HepG2 (cell line): ENCODE results near the gene EEF1AKMT1. TPM values are rescaled to one million over a fixed set of nuclear protein-coding genes. Genes with fewer than 3 reads are reported as not detected.
A peak's percentile ranks its signal among the peaks of the same experiment; 100 is the strongest.

Experiments
- ATAC-seq: fragments of 200-7000 bp; cut with Tn5 transposase; 3 replicates; pipeline ENCODE4 v1.9.1; 2020; ENCODE audit warnings: mild to moderate bottlenecking, moderate library complexity
- BruUV-seq: library from RNA; stranded (reverse); fragments of 400-500 nt; replicated peaks from 2 replicates; lab custom pipeline; 2021; lab: Mats Ljungman, UMichigan
- CTCF ChIA-PET: fragments of 300-600 bp; formaldehyde crosslinking; extraction: SDS; loops from one replicate; lab custom pipeline; 2021; ENCODE audit warnings: low total read pairs, inconsistent platforms, low intra/inter-chr PET ratio; lab: Yijun Ruan, JAX
- POLR2A ChIA-PET: fragments of 350-600 bp; sonication (Branson Sonifier 250); formaldehyde crosslinking; loops from one replicate; lab custom pipeline; 2020; ENCODE audit warnings: antibody characterized with exemption, inconsistent platforms; lab: Yijun Ruan, JAX
- DNase-seq: peaks from one replicate; pipeline ENCODE4 v3.0.0-alpha.2; 2015; ENCODE audit warnings: low spot score
- FAIRE-seq: peaks from 3 replicates; lab custom pipeline; 2011; peaks lifted over from hg19 to GRCh38; lab: Jason Lieb, UNC
- H2AFZ ChIP-seq: one replicate; pipeline ENCODE4 v1.6.1; 2011; ENCODE audit warnings: low read length, inconsistent platforms
- H3K27ac ChIP-seq: fragments of 300-600 bp; 3 replicates; pipeline ENCODE4 v1.8.0; 2011; ENCODE audit warnings: mixed run types, mild to moderate bottlenecking, mixed read lengths, low read length, inconsistent platforms; ENCODE audit not compliant: insufficient read depth; ENCODE audit errors: extremely low read length
- H3K27me3 ChIP-seq, 2 experiments: fragments of 200-600 bp in 1 of 2; 2 replicates in 1 of 2; 3 replicates in 1 of 2; pipeline versions ENCODE4 v1.6.0 to v1.8.0; 2011; ENCODE audit warnings: low read length in 2 of 2, mild to moderate bottlenecking in 2 of 2, moderate library complexity in 2 of 2, inconsistent platforms in 1 of 2; ENCODE audit not compliant: insufficient read depth in 2 of 2, control insufficient read depth in 1 of 2
- H3K36me3 ChIP-seq, 2 experiments: fragments of 200-600 bp in 1 of 2; replicated peaks in 1 of 2; 2 replicates in 1 of 2; 3 replicates in 1 of 2; pipeline versions ENCODE4 v1.5.1 to v1.8.0; 2011; ENCODE audit warnings: low read length in 2 of 2, inconsistent platforms in 1 of 2; ENCODE audit not compliant: insufficient read depth in 2 of 2, control insufficient read depth in 1 of 2
- H3K4me1 ChIP-seq: 2 replicates; pipeline ENCODE4 v1.5.1; 2012; ENCODE audit warnings: low read length, inconsistent platforms; ENCODE audit not compliant: insufficient read depth
- H3K4me2 ChIP-seq: 2 replicates; pipeline ENCODE4 v1.6.0; 2011; ENCODE audit warnings: low read depth, low read length, inconsistent platforms
- H3K4me3 ChIP-seq, 3 experiments: fragments of 200-600 bp in 1 of 3; sonication (generic), shearing (Covaris generic) in 1 of 3; replicated peaks in 1 of 3; 2 replicates each; pipeline ENCODE4 v1.5.1; 2011 to 2016; ENCODE audit warnings: low read length in 3 of 3, inconsistent platforms in 2 of 3, low read depth in 2 of 3, mild to moderate bottlenecking in 2 of 3, control low read depth in 1 of 3, mixed read lengths in 1 of 3; ENCODE audit not compliant: insufficient read depth in 1 of 3
- H3K79me2 ChIP-seq: one replicate; pipeline ENCODE4 v1.6.1; 2011; ENCODE audit warnings: low read length, inconsistent platforms; ENCODE audit not compliant: insufficient read depth
- H3K9ac ChIP-seq: 2 replicates; pipeline ENCODE4 v1.6.0; 2011; ENCODE audit warnings: mild to moderate bottlenecking, low read depth, low read length, inconsistent platforms; ENCODE audit not compliant: insufficient read depth
- H3K9me3 ChIP-seq: 2 replicates; pipeline ENCODE4 v1.5.1; 2012; ENCODE audit warnings: mild to moderate bottlenecking, low read length
- H4K20me1 ChIP-seq: 2 replicates; pipeline ENCODE4 v1.6.0; 2011; ENCODE audit warnings: inconsistent platforms, mild to moderate bottlenecking, low read length, moderate library complexity; ENCODE audit not compliant: insufficient read depth
- CEBPB ChIP-seq: IDR thresholded peaks from 2 replicates; pipeline ENCODE4 v1.6.1; 2011; ENCODE audit warnings: low read depth, low read length, improper control_type of control experiment, borderline replicate concordance
- HDAC2 ChIP-seq: sonication (generic); formaldehyde crosslinking; IDR thresholded peaks from 2 replicates; pipeline ENCODE4 v1.4.0; 2020; ENCODE audit warnings: missing genetic modification reagents
- MAFF ChIP-seq: IDR thresholded peaks from 2 replicates; pipeline ENCODE4 v1.6.1; 2011; ENCODE audit warnings: low read depth, low read length, improper control_type of control experiment
- MAFK ChIP-seq, 2 experiments: IDR thresholded peaks in 1 of 2; conservative IDR thresholded peaks in 1 of 2; 2 replicates each; pipeline ENCODE4 v1.6.1; 2011; ENCODE audit warnings: improper control_type of control experiment in 2 of 2, low read length in 2 of 2
- SIX4 ChIP-seq: sonication (generic); formaldehyde crosslinking; IDR thresholded peaks from 2 replicates; pipeline ENCODE4 v1.4.0; 2020; ENCODE audit warnings: missing genetic modification reagents
- ZFP62 ChIP-seq: sonication (generic); formaldehyde crosslinking; IDR thresholded peaks from 2 replicates; pipeline ENCODE4 v1.4.0; 2020; ENCODE audit warnings: missing genetic modification reagents
- WGBS: methylation state at CpG from one replicate; pipeline ENCODE4 v1.1.6; 2017; ENCODE audit warnings: low lambda C conversion rate; 5-methylcytosine and 5-hydroxymethylcytosine counted together
- in situ Hi-C: cut with HindIII; loops from 2 replicates; pipeline ENCODE4 v1.10.0; 2017; ENCODE audit warnings: low pct_unique_long_range_greater_than_20kb; ENCODE audit not compliant: extremely low pct_ligation_motif_present
- intact Hi-C: fragments of 100-400 bp; cut with micrococcal nuclease; formaldehyde crosslinking; loops from one replicate; pipeline ENCODE4 v1.10.0; 2022; ENCODE audit not compliant: unreplicated experiment
- polyA plus RNA-seq, 8 experiments: library from polyadenylated mRNA; depleted of rRNA in 3 of 8; stranded (reverse) in 7 of 8; unstranded in 1 of 8; fragments of >200 nt; fragmentation: Illumina TruSeq in 4 of 8; extraction: Trizol in 4 of 8; gene quantifications; 2 replicates each; pipeline versions ENCODE4 v1.2.1 to v1.2.3, GENCODE V29; 2011 to 2016; ENCODE audit warnings: low read depth in 4 of 8, missing spikeins in 1 of 8, mixed read lengths in 1 of 8; ENCODE audit not compliant: insufficient read depth in 1 of 8
- total RNA-seq, 5 experiments: library from RNA; depleted of rRNA; stranded (reverse); fragments of >200 nt; fragmentation: Illumina TruSeq; extraction: Trizol; gene quantifications; 2 replicates each; pipeline ENCODE4 v1.2.3, GENCODE V29; 2016; ENCODE audit warnings: low read depth in 1 of 5
- TF ChIP-seq, protein P1 (sequence below): sonication (generic); formaldehyde crosslinking; IDR thresholded peaks from 2 replicates; pipeline ENCODE4 v1.5.0; 2020; ENCODE audit warnings: missing genetic modification reagents
- TF ChIP-seq, protein P2 (sequence below): IDR thresholded peaks from 2 replicates; pipeline ENCODE4 v1.4.0; 2020; ENCODE audit warnings: mild to moderate bottlenecking, missing genetic modification reagents
- TF ChIP-seq, protein P3 (sequence below): IDR thresholded peaks from 2 replicates; pipeline ENCODE4 v1.6.1; 2016; ENCODE audit warnings: missing biosample characterization, missing genetic modification reagents, low read depth

The EEF1AKMT1 gene
- total and polyA plus RNA-seq, 2 of the 13 experiments (the other 11 are each of a cell fraction or from before 2014, with no cell fraction given) = 6.0 to 16.1 TPM

DNA sequence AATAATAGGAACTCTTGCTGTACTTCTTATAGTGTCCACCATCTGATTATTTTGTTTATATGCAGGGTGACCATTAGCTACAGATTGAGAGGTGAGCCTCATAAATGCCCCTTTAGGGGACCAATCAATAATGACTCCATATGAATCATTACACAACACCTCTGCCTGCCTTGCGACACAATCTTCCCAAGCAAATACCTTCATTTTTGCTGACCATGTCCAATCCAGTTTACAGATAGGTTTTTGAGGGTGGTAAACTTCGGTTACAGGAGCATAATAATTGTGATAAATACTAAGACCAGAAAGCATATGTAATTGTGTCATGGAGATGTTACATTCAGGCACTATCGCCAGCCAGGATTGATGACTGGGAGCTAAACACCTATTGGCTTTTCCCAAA is 93.9 kb downstream of the EEF1AKMT1 start:
- no peak overlapping the region for H3K4me3 ChIP-seq
- ATAC-seq (no peak), DNase-seq (no peak), FAIRE-seq (no peak)
- H3K4me2 ChIP-seq = no peak overlapping the region
- H3K27ac ChIP-seq = no peak overlapping the region
- WGBS = 96% methylated on average over 3 of the region's 3 CpGs
- no peak overlapping the region for H2AFZ ChIP-seq
- H3K36me3 ChIP-seq = peaks cover 0 to 3% of the 10 kb centered on the region in 2 experiments; a peak in 1 of 5 replicates
- no peaks in the 10 kb centered on the region for H3K9me3 ChIP-seq
- CTCF ChIA-PET = no interaction called here
- no peaks in the 10 kb centered on the region for H3K27me3 ChIP-seq
- no peaks in the 10 kb centered on the region for H4K20me1 ChIP-seq
- in situ Hi-C loops (no loop called here), intact Hi-C loops (no loop called here)
- BruUV-seq = no TSS peak
- no peak overlapping the region for H3K9ac ChIP-seq
- TF ChIP-seq MAFF (peak; percentile 39; the same call in 1 of the 2 replicates), HDAC2 (CRISPR knock-in tag) (no peak), MAFK (conservative IDR thresholded peaks at IDR 0.05 in 1 of 2, IDR thresholded peaks at IDR 0.05 in 1 of 2; ENCODE audit: low read length in 2 of 2) (peak; percentile 55 to 63), ZFP62 (CRISPR knock-in tag) (no peak), CEBPB (peak; percentile 56; the same call in 1 of the 2 replicates), SIX4 (no peak)
- TF ChIP-seq, protein P1, sequence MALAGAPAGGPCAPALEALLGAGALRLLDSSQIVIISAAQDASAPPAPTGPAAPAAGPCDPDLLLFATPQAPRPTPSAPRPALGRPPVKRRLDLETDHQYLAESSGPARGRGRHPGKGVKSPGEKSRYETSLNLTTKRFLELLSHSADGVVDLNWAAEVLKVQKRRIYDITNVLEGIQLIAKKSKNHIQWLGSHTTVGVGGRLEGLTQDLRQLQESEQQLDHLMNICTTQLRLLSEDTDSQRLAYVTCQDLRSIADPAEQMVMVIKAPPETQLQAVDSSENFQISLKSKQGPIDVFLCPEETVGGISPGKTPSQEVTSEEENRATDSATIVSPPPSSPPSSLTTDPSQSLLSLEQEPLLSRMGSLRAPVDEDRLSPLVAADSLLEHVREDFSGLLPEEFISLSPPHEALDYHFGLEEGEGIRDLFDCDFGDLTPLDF (CRISPR knock-in tag) = no peak
- TF ChIP-seq, protein P2, sequence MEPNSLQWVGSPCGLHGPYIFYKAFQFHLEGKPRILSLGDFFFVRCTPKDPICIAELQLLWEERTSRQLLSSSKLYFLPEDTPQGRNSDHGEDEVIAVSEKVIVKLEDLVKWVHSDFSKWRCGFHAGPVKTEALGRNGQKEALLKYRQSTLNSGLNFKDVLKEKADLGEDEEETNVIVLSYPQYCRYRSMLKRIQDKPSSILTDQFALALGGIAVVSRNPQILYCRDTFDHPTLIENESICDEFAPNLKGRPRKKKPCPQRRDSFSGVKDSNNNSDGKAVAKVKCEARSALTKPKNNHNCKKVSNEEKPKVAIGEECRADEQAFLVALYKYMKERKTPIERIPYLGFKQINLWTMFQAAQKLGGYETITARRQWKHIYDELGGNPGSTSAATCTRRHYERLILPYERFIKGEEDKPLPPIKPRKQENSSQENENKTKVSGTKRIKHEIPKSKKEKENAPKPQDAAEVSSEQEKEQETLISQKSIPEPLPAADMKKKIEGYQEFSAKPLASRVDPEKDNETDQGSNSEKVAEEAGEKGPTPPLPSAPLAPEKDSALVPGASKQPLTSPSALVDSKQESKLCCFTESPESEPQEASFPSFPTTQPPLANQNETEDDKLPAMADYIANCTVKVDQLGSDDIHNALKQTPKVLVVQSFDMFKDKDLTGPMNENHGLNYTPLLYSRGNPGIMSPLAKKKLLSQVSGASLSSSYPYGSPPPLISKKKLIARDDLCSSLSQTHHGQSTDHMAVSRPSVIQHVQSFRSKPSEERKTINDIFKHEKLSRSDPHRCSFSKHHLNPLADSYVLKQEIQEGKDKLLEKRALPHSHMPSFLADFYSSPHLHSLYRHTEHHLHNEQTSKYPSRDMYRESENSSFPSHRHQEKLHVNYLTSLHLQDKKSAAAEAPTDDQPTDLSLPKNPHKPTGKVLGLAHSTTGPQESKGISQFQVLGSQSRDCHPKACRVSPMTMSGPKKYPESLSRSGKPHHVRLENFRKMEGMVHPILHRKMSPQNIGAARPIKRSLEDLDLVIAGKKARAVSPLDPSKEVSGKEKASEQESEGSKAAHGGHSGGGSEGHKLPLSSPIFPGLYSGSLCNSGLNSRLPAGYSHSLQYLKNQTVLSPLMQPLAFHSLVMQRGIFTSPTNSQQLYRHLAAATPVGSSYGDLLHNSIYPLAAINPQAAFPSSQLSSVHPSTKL (CRISPR knock-in tag) = no peak
- TF ChIP-seq, protein P3, sequence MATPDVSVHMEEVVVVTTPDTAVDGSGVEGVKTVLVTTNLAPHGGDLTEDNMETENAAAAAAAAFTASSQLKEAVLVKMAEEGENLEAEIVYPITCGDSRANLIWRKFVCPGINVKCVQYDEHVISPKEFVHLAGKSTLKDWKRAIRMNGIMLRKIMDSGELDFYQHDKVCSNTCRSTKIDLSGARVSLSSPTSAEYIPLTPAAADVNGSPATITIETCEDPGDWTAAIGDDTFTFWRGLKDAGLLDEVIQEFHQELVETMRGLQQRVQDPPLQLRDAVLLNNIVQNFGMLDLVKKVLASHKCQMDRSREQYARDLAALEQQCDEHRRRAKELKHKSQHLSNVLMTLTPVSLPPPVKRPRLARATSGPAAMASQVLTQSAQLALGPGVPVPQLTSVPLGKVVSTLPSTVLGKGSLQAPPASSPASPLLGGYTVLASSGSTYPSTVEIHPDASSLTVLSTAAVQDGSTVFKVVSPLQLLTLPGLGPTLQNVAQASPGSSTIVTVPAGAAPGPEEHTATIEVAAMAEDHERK (CRISPR knock-in tag) = no peak
- POLR2A ChIA-PET = no interaction called here
- no peaks in the 10 kb centered on the region for H3K4me1 ChIP-seq
- no peaks in the 10 kb centered on the region for H3K79me2 ChIP-seq

Other genes starting within 250 kb of the EEF1AKMT1 start
- 57.2 and 71.7 TPM in 2 replicates for gene CRYL1, start 248.1 kb downstream of the EEF1AKMT1 start, total RNA-seq (2016; rRNA removed; fragmentation: Illumina TruSeq; extraction: Trizol)
- 108 and 115 TPM in 2 replicates for gene CRYL1, start 248.1 kb downstream of the EEF1AKMT1 start, polyA plus RNA-seq (2011; rRNA removed)
- 19.8 and 19.9 TPM in 2 replicates for gene IFT88, start 206.8 kb downstream of the EEF1AKMT1 start, total RNA-seq (2016; rRNA removed; fragmentation: Illumina TruSeq; extraction: Trizol)
- gene IFT88, start 206.8 kb downstream of the EEF1AKMT1 start, polyA plus RNA-seq (2011; rRNA removed) = 6.6 and 8.4 TPM in 2 replicates
- gene IL17D, start 70.3 kb downstream of the EEF1AKMT1 start, total RNA-seq (2016; rRNA removed; fragmentation: Illumina TruSeq; extraction: Trizol) = 1.6 and 2.2 TPM in 2 replicates
- 1.0 and 1.1 TPM in 2 replicates for gene IL17D, start 70.3 kb downstream of the EEF1AKMT1 start, polyA plus RNA-seq (2011; rRNA removed)
- gene XPO4, start 128.8 kb upstream of the EEF1AKMT1 start, total RNA-seq (2016; rRNA removed; fragmentation: Illumina TruSeq; extraction: Trizol) = 24.8 and 41.5 TPM in 2 replicates
- gene XPO4, start 128.8 kb upstream of the EEF1AKMT1 start, polyA plus RNA-seq (2011; rRNA removed) = 7.0 and 8.4 TPM in 2 replicates